HL-60 (cell line): Measurements from ENCODE around the gene TECR.
"Not testable (repeated sequence)": the region's sequence is repeated elsewhere in the genome, so short reads cannot be mapped to it uniquely, and the experiment has no call there.

Source experiments
- DNase-seq, 2 experiments: peaks; one replicate each; pipeline ENCODE4 v3.0.0-alpha.2; 2010 to 2020; ENCODE audit warnings: low read depth in 1 of 2, low spot score in 1 of 2
- H3K27ac ChIP-seq: fragments of 250-450 bp; sonication (Bioruptor Pico); replicated peaks from 2 replicates; pipeline ENCODE4 v1.5.1; 2020; ENCODE audit warnings: mild to moderate bottlenecking, moderate library complexity
- H3K27me3 ChIP-seq: fragments of 250-450 bp; sonication (Bioruptor Pico); 2 replicates; pipeline ENCODE4 v1.5.1; 2021; ENCODE audit warnings: mild to moderate bottlenecking, moderate library complexity; ENCODE audit not compliant: insufficient read depth, poor library complexity, severe bottlenecking
- H3K4me3 ChIP-seq: replicated peaks from 2 replicates; pipeline ENCODE4 v1.5.1; 2011; ENCODE audit warnings: mild to moderate bottlenecking, control low read depth, low read length; ENCODE audit not compliant: insufficient read depth
- GABPA ChIP-seq: IDR thresholded peaks from 2 replicates; pipeline ENCODE4 v1.6.1; 2012; ENCODE audit warnings: low read depth
- POLR2AphosphoS5 ChIP-seq: IDR thresholded peaks from 2 replicates; pipeline ENCODE4 v1.6.1; 2012; ENCODE audit warnings: low read depth
- SPI1 ChIP-seq: IDR thresholded peaks from 2 replicates; pipeline ENCODE4 v1.6.1; 2012; ENCODE audit warnings: low read depth, mild to moderate bottlenecking, borderline replicate concordance
- TF ChIP-seq, protein P1 (sequence below): IDR thresholded peaks from one replicate; pipeline ENCODE4 v1.5.1; 2011; ENCODE audit warnings: low read length, control low read depth, inconsistent platforms; ENCODE audit not compliant: insufficient read depth
- TF ChIP-seq, protein P2 (sequence below): IDR thresholded peaks from 2 replicates; pipeline ENCODE4 v1.6.1; 2012; ENCODE audit warnings: low read depth; ENCODE audit not compliant: insufficient replicate concordance

The TECR gene

DNA sequence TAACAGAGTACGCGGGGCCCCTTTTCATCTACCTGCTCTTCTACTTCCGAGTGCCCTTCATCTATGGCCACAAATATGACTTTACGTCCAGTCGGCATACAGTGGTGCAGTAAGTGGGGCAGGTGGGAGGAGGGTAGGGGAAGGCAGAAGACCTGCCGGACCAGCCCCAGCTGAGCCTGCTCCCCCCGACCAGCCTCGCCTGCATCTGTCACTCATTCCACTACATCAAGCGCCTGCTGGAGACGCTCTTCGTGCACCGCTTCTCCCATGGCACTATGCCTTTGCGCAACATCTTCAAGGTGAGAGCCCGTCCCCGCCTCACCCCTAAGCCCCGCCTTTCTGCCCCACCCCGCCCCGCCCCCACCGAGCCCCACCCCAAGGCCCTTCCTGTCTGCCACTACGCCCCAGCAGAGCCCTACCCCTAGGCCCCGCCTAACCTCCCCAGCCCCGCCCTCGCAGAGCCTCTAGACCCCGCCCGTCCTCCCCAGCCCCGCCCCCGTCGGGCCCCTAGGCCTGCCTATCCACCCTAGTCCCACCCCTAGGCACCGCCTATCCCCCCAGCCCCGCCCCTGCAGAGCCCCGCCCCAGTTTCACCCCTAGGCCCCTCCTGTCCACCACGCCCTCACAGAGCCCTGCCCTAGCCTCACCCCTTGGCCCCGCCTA lies 34.7 kb downstream of the TECR start:
- peak in 1 of 2 experiments; percentile 31 for DNase-seq
- no peak overlapping the region for H3K27ac ChIP-seq
- TF ChIP-seq, protein P1, sequence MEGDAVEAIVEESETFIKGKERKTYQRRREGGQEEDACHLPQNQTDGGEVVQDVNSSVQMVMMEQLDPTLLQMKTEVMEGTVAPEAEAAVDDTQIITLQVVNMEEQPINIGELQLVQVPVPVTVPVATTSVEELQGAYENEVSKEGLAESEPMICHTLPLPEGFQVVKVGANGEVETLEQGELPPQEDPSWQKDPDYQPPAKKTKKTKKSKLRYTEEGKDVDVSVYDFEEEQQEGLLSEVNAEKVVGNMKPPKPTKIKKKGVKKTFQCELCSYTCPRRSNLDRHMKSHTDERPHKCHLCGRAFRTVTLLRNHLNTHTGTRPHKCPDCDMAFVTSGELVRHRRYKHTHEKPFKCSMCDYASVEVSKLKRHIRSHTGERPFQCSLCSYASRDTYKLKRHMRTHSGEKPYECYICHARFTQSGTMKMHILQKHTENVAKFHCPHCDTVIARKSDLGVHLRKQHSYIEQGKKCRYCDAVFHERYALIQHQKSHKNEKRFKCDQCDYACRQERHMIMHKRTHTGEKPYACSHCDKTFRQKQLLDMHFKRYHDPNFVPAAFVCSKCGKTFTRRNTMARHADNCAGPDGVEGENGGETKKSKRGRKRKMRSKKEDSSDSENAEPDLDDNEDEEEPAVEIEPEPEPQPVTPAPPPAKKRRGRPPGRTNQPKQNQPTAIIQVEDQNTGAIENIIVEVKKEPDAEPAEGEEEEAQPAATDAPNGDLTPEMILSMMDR = no peak
- TF ChIP-seq GABPA (no peak), POLR2AphosphoS5 (no peak), SPI1 (no peak)
- TF ChIP-seq, protein P2, sequence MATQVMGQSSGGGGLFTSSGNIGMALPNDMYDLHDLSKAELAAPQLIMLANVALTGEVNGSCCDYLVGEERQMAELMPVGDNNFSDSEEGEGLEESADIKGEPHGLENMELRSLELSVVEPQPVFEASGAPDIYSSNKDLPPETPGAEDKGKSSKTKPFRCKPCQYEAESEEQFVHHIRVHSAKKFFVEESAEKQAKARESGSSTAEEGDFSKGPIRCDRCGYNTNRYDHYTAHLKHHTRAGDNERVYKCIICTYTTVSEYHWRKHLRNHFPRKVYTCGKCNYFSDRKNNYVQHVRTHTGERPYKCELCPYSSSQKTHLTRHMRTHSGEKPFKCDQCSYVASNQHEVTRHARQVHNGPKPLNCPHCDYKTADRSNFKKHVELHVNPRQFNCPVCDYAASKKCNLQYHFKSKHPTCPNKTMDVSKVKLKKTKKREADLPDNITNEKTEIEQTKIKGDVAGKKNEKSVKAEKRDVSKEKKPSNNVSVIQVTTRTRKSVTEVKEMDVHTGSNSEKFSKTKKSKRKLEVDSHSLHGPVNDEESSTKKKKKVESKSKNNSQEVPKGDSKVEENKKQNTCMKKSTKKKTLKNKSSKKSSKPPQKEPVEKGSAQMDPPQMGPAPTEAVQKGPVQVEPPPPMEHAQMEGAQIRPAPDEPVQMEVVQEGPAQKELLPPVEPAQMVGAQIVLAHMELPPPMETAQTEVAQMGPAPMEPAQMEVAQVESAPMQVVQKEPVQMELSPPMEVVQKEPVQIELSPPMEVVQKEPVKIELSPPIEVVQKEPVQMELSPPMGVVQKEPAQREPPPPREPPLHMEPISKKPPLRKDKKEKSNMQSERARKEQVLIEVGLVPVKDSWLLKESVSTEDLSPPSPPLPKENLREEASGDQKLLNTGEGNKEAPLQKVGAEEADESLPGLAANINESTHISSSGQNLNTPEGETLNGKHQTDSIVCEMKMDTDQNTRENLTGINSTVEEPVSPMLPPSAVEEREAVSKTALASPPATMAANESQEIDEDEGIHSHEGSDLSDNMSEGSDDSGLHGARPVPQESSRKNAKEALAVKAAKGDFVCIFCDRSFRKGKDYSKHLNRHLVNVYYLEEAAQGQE = no peak
- H3K4me3 ChIP-seq = no peak overlapping the region
- H3K27me3 ChIP-seq = no peaks in the 10 kb centered on the region

DNA sequence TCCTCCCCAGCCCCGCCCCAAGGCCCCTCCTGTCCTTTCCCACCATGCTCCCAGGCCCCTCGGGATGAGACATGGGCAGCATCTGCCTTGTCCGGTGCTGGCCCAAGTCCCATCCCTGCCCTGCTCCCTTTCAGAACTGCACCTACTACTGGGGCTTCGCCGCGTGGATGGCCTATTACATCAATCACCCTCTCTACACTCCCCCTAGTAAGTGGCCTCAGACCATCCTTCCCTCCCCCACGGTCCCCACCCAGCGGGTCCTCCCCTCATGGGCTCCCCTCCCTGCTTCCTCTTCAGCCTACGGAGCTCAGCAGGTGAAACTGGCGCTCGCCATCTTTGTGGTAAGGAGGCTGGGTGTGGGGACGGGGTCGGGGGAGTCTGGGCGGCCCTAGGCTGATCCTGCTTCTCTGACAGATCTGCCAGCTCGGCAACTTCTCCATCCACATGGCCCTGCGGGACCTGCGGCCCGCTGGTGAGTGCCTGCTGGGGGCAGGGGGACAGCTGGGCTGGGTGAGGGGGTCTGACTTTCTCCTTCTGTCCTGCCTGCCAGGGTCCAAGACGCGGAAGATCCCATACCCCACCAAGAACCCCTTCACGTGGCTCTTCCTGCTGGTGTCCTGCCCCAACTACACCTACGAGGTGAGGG lies 35.4 kb downstream of the TECR start:
- not testable (repeated sequence) for H3K27ac ChIP-seq, DNase-seq, H3K27me3 ChIP-seq, H3K4me3 ChIP-seq

DNA sequence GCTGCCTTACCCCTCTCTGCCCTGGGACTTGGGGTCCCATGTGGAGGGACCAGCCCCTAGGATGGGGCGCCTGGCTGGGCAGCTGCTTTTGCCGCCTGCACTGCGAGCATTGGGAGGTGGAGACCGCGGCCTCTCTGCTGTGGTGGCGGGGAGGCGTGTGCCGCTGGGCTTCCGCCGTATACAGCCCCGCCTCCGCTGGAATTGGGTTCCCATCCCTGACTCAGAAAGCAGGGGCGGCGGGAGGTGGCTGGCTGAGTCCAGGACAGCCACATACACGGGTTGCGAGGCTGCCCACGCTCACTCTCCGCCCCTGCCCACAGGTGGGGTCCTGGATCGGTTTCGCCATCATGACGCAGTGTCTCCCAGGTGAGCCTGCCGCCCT lies 35.9 kb downstream of the TECR start:
- Histone ChIP-seq H3K4me3 (no peak overlapping the region), H3K27ac (no peak overlapping the region), H3K27me3 (no peaks in the 10 kb centered on the region)
- DNase-seq = no peak
- TF ChIP-seq POLR2AphosphoS5 (0 out of 2 replicates have a peak, but pooled peaks have one; percentile 8), SPI1 (no peak)

DNA sequence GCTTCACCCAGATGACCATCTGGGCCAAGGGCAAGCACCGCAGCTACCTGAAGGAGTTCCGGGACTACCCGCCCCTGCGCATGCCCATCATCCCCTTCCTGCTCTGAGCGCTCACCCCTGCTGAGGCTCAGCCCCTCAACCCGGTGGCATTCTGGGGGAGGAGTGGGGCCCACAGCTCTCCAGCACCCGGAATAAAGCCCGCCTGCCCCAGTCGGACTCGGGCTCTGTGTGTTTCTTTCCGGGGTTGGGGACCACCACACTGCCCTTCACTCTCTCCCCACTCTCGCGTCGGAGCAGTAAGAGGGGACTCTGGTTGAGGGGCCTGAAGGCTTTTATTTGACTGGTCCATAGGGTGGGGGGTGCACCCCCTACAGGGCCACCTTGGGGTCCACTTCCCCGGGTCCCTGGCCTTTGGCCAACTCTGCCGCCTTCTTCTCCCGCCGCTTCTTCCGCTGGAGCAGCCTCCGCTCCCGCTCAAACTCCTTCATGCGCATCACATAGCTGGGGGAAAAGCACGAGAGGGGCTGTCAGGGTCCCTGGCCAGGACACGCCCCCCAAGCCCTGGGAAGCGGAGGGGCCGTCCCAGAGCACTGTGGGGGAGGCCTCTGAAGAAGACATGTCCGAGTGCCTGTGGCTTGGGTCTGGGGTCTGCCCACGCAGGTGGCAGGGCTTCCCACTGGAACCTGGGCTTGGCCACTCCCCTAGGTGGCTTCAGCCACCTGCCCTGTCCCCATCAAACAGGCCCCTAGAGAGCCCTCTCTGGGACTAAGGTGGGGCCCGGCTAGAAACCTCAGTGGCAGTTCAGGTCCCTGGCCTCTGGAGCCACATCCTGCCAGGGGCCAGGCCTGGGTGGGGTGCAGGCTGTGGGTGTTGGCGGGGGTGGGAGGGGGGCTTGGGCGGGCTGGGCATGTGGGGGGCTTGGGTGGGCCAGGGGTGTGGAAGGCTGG lies 36.6 kb downstream of the TECR start:
- TF ChIP-seq GABPA = no peak
- TF ChIP-seq, protein P2 = no peak
- TF ChIP-seq SPI1 = no peak
- TF ChIP-seq, protein P1 = no peak
- TF ChIP-seq POLR2AphosphoS5 = no peak
- Histone ChIP-seq H3K27ac (no peak overlapping the region), H3K4me3 (no peak overlapping the region), H3K27me3 (no peaks in the 10 kb centered on the region)
- no peak for DNase-seq
